ENCODE measurements around the gene F2.

F2 gene

GRCh38 chr11:46675288-46675851 is 43.6 kb upstream of the F2 start:
- H3K4me2 ChIP-seq (ENCODE audit: low read length) = peak overlapping the region; percentile 45
- peaks cover 52% of the 10 kb centered on the region for H3K36me3 ChIP-seq (ENCODE audit: control insufficient read depth, low read length)
- no peaks in the 10 kb centered on the region for H3K79me2 ChIP-seq (ENCODE audit: control insufficient read depth, low read length)
- H3F3A ChIP-seq (ENCODE audit: control insufficient read depth, insufficient read depth) = no peaks in the 10 kb centered on the region
- peak overlapping the region; percentile 48 for H3K27ac ChIP-seq (ENCODE audit: low read depth, low read length)
- no peaks in the 10 kb centered on the region for H3K9me3 ChIP-seq (ENCODE audit: control insufficient read depth, insufficient read depth, low read length)
- H3K4me1 ChIP-seq (ENCODE audit: control insufficient read depth, low read length) = peaks cover 34% of the 10 kb centered on the region
- TF ChIP-seq CTCF (IDR thresholded peaks at IDR 0.05; ENCODE audit: low read depth, low read length, poor library complexity, severe bottlenecking) (no peak), EZH2phosphoT487 (IDR thresholded peaks at IDR 0.05; ENCODE audit: borderline replicate concordance, low read length) (no peak)
- no peaks in the 10 kb centered on the region for H3K9me2 ChIP-seq (replicated peaks; ENCODE audit: control insufficient read depth, low read length)
- no peaks in the 10 kb centered on the region for H4K20me1 ChIP-seq (ENCODE audit: control insufficient read depth, insufficient read depth, low read depth, low read length)
- H3K4me3 ChIP-seq (ENCODE audit: low read length) = no peak overlapping the region
- H3K27me3 ChIP-seq (ENCODE audit: control insufficient read depth, low read length) = no peaks in the 10 kb centered on the region

- Histone ChIP-seq H4K20me1 (ENCODE audit: control insufficient read depth, insufficient read depth, low read depth, low read length) (no peaks in the 10 kb centered on the region), H3K9me2 (replicated peaks; ENCODE audit: control insufficient read depth, low read length) (no peaks in the 10 kb centered on the region), H3K27ac (ENCODE audit: low read depth, low read length) (no peak overlapping the region), H3F3A (ENCODE audit: control insufficient read depth, insufficient read depth) (no peaks in the 10 kb centered on the region), H3K9me3 (ENCODE audit: control insufficient read depth, insufficient read depth, low read length) (no peaks in the 10 kb centered on the region), H3K4me1 (ENCODE audit: control insufficient read depth, low read length) (peaks cover 34% of the 10 kb centered on the region), H3K27me3 (ENCODE audit: control insufficient read depth, low read length) (no peaks in the 10 kb centered on the region), H3K79me2 (ENCODE audit: control insufficient read depth, low read length) (no peaks in the 10 kb centered on the region), H3K4me2 (ENCODE audit: low read length) (no peak overlapping the region), H3K4me3 (ENCODE audit: low read length) (no peak overlapping the region), H3K36me3 (ENCODE audit: control insufficient read depth, low read length) (peaks cover 55% of the 10 kb centered on the region)
- no peak for TF ChIP-seq CTCF (IDR thresholded peaks at IDR 0.05; ENCODE audit: low read depth, low read length, poor library complexity, severe bottlenecking)
- TF ChIP-seq EZH2phosphoT487 (IDR thresholded peaks at IDR 0.05; ENCODE audit: borderline replicate concordance, low read length) = no peak
These were observed 43.1 kb upstream of the F2 start for GRCh38 chr11:46675949-46676348.

- Histone ChIP-seq H3K4me3 (ENCODE audit: low read length) (no peak overlapping the region), H3K36me3 (ENCODE audit: control insufficient read depth, low read length) (peaks cover 55% of the 10 kb centered on the region), H4K20me1 (ENCODE audit: control insufficient read depth, insufficient read depth, low read depth, low read length) (no peaks in the 10 kb centered on the region), H3K9me2 (replicated peaks; ENCODE audit: control insufficient read depth, low read length) (no peaks in the 10 kb centered on the region), H3K9me3 (ENCODE audit: control insufficient read depth, insufficient read depth, low read length) (no peaks in the 10 kb centered on the region), H3F3A (ENCODE audit: control insufficient read depth, insufficient read depth) (no peaks in the 10 kb centered on the region), H3K27me3 (ENCODE audit: control insufficient read depth, low read length) (no peaks in the 10 kb centered on the region), H3K27ac (ENCODE audit: low read depth, low read length) (no peak overlapping the region), H3K4me2 (ENCODE audit: low read length) (peak overlapping the region; percentile 21; the same call in 1 of the 2 replicates), H3K4me1 (ENCODE audit: control insufficient read depth, low read length) (peaks cover 34% of the 10 kb centered on the region), H3K79me2 (ENCODE audit: control insufficient read depth, low read length) (no peaks in the 10 kb centered on the region)
- TF ChIP-seq EZH2phosphoT487 (IDR thresholded peaks at IDR 0.05; ENCODE audit: borderline replicate concordance, low read length) (no peak), CTCF (IDR thresholded peaks at IDR 0.05; ENCODE audit: low read depth, low read length, poor library complexity, severe bottlenecking) (no peak)
These were observed 42.4 kb upstream of the F2 start for GRCh38 chr11:46676436-46677158.
